Sciatic nerve (tissue), 2 donors: ENCODE measurements around the gene MYOG. TPM values are rescaled to one million over a fixed set of nuclear protein-coding genes. Genes with fewer than 3 reads are reported as not detected.

Experiments used
- ATAC-seq: fragments of 200-7000 bp; cut with Tn5 transposase; one replicate; pipeline ENCODE4 v1.9.1; 2020; ENCODE audit warnings: mild to moderate bottlenecking, moderate library complexity
- DNase-seq: peaks from one replicate; pipeline ENCODE4 v3.0.0-alpha.2; 2020; ENCODE audit warnings: low spot score
- intact Hi-C: fragments of 100-400 bp; cut with DNase I; formaldehyde crosslinking; loops from one replicate; pipeline ENCODE4 v1.14.2; 2022
- total RNA-seq: library from RNA; stranded (reverse); fragmentation: NEBNext Ultra II Directional; extraction: Animal tissue kit (Norgen Biotek cat#: 25700); gene quantifications from one replicate; pipeline ENCODE4 v1.2.1, GENCODE V29; 2021
- donor health status: DM: no; HTN: no; CAD: no.
- donor health status: DM: no; HTN: no; CAD: no.

Gene MYOG
- total RNA-seq, 1 donor from 2014 or later, result not detected

DNA sequence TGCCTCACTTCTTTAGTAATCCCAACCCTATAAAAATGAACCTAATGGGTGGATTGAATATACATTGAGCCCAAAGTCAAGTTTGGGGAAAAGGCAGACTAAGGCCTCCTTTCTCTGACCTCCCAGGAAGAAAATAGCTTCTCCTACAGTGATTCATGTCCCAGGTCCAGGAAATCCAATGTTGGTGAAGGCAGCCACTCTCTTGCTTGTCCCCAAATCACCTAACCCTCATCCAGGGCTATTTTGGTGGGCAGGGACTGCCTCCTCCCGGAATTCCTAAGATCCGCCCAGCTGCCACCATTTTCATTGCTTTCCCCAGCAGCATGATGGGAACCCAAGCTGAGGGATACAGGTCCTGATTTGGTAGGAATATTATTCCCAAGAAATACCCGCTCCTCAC is 8.4 kb downstream of the MYOG start:
- ATAC-seq (no peak), DNase-seq (no peak)
- intact Hi-C loops, result no loop called here

DNA sequence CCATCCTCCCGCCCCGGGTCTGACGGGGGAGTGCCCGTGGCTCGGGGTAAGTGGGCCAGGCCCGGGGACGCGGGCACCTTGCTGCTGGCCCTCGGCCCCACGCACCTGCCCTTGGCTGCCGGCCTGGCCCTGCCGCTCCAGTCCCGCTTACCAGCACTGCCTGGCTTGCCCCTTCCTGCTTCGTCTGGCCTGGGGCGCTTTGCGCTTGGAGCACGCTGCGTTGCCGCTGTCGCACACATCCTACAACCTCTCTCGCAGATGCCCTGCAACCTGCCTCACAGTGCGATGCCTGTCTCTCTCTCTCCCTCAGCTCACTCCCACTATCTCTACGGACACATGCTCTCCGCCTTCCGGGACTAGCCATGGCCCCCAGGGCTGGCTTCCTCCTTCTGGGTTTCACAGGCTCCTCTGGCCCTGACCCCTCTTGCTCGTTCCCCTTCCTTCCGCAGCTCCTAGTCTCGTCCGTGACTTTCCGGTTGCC is 9.7 kb downstream of the MYOG start:
- no peak for DNase-seq
- intact Hi-C loops, result no loop called here
- peak; percentile 20 for ATAC-seq

DNA sequence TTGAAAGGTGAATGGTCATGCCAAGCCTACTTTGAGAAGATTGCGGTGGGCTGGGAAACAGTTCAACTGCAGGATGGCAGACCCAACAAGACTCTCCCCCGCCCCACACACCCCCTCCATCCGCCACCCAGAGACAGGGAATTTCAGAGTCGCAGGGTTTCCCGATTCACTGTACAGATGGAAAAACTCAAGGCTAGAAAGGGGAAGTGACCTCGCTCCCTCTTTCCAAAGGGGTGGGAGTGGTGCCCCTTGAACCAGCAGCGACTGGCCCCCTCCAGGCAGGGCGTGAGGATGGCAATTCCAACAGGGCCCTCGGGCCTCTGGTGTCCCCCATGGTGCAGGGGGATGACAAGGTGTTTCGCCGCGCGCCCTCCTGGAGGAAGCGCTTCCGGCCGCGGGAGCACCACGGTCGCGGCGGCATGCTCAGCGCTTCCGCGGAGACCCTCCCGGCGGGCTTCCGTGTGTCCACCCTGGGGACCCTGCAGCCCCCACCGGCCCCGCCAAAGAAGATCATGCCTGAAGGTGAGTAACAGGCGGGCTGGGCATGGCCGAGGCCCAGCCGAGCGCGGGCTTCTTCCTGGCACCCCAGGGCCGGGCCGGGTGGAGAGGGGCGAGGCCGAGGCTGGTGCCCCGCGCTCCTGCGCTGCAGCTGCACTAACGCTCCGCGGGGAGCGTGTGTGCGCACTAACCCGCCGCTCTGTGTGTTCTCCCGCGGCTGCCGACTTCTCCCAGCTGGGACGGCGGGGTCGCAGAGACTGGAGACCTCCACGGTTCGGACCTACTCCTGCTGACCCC is 10.4 kb downstream of the MYOG start:
- intact Hi-C loops, result no loop called here
- ATAC-seq (no peak), DNase-seq (no peak)

DNA sequence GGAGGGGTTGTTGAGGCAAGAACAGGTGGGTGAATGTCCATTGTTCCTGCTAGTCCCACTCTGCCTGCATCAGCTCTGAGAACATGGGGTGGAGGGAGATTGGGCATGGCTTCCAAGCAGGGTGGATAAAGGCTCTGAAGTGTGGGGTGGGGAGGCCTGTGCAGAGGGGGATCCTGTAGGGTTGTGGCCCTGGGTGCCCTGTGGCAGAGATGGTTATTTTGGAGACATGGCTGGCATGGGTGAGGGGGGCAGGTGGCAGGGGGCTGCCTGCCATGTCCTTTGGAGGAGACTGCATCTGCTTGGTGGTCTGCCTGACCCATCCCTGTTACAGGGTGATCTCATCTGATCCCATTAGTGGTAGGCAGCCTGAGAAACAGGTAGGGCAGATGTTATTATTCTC is 11.2 kb downstream of the MYOG start:
- intact Hi-C loops, result no loop called here
- no peak for ATAC-seq
- no peak for DNase-seq

DNA sequence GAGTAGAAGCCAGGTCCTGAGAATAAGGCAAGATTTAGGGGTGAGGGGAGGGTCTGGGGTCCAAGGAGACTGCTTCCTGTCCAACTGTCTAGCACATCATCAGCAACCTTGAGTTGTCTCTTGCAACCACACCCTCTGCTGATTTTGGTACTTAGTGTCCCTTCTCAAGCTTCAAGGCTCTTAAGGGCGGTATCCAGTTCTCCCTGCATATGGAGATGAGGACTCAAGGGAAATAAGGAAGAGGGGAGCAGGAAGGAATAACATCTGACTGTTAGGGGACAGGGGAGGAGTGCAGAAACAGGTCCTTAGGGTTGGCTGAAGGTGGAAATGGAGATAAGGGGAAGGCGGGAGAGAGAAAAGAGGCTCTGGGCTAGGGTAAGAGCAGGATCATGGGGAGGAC is 12.3 kb downstream of the MYOG start:
- ATAC-seq (no peak), DNase-seq (no peak)
- intact Hi-C loops, result no loop called here

DNA sequence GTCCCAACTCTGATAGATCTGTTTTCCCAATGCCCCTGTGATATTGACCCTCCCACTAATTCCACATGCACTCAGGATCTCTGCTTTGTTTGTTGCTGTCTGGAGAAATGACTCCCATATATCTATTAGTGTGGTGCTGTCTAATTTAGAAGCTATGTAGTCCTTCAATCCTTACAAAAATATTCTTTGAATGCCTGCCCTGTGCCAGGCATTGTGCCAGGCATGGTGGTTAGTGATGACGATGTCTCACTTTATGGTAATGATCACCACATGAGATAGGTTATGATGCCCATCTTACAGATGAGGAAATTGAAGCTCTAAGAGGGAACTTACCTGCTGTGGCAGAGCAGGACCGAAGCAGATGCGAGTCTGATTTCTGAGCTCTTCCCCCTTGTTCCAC is 12.9 kb downstream of the MYOG start:
- intact Hi-C loops, result no loop called here
- no peak for DNase-seq
- no peak for ATAC-seq

DNA sequence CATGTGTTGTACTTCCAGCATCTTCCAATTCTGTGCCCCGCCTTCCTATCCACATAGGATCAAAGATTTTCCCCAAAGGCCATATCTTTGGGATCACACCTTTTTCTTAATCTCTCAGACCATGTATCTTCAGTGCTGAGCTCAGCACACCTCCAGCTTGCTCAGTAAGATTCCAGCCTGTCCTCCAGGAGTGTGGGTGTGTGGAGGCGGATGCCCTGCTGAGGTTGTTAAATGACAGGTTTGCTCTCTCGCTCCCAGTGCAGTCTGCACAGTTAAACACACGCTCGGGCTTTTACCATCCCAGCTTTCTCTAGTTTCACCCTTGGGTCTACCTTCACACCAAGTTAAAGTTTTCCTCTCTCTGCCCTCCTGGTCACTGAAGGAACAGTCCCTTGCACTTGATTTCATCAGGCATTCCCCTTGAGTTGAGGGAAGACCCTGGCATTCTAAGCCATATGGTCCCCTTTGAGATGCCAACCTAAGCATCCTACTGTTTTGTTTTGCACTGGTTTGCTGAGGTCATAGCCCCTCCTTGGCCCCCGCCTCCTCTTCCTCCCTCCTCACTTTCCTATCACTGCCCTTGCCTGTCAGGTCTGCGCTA is 13.7 kb downstream of the MYOG start:
- no peak for DNase-seq
- intact Hi-C loops, result no loop called here
- ATAC-seq, result no peak

DNA sequence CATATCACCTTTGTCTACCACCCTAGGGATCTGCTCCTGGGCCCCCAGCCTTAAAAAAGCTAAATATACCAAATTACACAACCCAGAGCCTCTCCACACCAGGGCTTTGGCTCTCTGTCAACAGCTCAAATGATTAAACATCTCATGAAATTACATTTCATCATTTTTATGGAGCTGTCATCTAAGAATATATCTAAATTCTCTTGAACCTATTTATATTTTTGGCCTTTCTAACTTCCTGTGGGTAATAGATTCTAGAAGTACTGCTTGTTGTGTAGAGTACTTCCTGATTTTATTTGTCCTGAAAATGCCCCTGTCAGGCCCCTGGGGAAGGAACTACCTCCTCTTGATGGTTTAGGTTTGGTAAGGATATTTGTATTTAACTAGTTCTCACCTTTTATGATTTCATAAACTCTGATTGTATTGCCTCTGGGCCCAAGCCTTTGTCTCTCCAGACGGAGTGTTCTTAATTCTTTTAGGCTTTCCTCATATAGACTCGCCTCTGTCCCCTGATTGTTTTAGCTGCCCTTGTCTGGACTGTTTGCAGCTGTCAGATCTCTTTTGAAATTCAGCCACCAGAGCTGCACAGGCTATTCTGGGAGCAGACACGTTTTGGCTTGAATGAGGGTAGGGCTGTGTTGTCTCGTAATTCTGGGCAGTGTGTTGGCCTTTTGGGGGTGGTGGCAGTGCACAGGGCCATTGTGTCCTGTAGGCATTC is 16.6 kb downstream of the MYOG start:
- intact Hi-C loops, result no loop called here
- ATAC-seq (peak; percentile 78), DNase-seq (no peak)

DNA sequence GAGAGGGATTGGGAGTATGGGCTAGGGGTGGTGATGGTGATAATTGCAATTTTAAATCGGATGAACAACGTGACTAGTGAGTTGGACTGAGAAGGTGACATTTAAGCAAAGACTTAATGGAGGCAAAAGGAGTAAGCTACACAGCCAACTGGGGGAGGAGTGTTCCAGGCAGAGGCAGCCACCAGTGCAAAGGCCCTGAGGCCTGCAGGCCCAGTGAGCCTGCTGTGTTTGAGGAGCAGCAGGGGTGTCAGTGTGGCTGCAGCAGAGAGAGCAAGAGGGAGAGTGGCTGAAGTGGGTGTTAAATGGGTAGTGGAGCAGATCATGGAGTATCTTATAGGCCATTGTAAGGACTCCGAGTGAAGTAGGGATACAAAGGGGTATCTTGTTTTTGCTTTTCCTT is 18.8 kb downstream of the MYOG start:
- intact Hi-C loops, result no loop called here
- no peak for ATAC-seq
- no peak for DNase-seq

DNA sequence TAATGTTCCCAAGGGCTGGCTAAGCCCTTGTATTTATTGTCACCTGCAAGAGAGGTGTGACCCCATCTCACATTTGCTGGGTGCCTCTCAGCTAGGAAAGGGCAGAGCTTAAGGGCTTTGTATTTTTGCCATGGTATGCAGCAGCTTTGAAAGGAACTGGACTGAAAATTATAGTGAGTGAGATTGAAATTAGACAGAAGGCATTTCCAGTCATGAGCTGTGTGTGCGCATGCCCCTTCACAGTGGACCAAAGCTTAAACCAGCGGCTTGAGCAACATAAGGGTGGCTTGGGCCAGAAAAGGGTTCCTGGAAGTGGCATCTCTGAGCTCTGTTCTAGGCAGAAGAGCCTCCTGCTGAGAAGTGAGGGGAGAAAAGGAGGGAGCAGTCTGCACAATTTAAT is 19.8 kb downstream of the MYOG start:
- DNase-seq (no peak), ATAC-seq (no peak)
- intact Hi-C loops, result no loop called here

DNA sequence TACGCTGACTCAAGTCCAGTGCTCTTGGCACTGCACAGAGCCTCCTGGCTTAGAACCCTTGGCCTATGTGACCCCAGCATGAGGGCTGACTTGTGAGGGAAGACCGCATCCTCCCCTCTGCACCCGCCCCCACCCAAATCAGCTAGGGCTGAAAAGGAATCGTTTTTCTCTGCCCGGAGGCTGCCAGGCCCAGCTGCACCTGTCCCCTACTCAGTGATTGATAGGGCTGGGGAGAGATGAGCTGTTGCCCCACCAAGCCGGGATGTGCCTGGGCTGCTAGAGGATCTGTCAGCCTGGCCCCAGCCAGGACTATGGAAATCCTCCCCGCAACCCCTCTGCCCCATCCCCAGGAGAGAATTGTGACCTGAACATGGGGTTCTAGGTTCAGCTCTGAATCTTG is 20.6 kb downstream of the MYOG start:
- DNase-seq, result no peak
- ATAC-seq, result no peak
- intact Hi-C loops, result no loop called here

DNA sequence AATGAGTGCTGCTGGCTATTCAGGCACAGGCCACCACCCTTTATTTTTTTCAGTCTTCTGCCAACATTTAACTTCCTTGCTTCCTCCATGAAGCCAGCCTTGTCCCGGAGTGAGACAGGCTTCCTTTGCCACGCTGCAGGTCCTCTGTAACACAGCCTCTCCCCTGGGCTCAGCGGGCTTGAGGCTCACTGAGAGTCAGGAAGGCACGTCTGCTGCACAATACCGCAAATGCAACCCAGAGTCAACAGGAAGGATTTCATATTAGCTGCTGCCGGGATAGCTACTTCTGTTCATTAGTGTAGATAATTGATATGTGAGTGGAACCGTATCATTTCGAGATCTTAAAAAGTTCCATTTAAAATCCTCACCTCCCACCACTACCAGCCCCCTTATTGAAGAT is 22.5 kb downstream of the MYOG start:
- intact Hi-C loops, result no loop called here
- DNase-seq, result no peak
- ATAC-seq, result no peak

DNA sequence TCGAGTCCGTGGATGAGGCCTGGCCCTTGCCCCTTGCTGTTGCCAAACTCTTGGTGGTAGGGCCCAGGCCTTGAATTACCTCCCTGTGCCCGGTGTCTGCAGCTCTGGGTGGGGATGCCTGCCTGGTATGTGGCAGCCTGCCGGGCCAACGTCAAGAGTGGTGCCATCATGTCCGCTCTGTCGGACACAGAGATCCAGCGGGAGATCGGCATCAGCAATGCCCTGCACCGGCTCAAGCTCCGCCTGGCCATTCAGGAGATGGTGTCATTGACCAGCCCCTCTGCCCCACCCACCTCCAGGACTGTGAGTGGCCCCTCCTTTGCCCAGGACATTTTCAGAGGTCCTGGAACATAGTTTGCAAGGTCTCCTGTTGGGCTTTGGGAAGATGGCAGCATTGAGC is 25.7 kb downstream of the MYOG start:
- intact Hi-C loops, result no loop called here
- DNase-seq (no peak), ATAC-seq (no peak)

DNA sequence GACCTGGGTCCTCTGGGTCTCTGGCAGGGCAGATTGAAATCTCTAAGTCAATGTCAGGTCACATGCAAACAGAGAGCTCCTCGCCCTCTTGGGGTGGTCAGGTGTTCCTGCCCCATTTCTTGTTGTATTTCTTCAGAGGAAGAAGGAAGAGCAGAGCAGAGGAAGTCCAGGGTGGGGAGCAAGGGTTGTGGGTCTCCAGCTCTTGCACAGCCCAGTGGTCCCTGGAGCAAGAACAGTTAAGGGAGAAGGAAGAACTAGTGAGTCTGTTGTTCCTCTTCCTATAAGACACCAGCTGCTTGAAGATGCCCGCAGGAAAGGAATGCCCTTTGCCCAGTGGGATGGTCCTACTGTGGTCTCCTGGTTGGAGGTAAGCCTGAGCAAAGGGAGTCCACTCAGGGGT is 26.3 kb downstream of the MYOG start:
- ATAC-seq (no peak), DNase-seq (no peak)
- intact Hi-C loops, result no loop called here

DNA sequence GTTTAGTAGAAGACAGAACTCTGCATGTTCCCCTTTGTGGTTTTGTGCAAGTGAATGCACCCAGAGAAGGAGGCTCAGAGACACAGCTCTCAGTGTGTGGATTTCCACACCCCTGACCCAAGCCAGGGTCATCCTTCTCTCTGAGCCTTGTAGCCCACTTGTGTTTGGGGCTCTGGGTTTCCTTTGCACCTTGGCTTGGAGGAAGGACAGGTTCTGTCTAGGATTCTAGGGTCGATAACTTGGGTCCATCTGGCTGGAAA is 27.2 kb downstream of the MYOG start:
- DNase-seq (no peak), ATAC-seq (peak; percentile 29)
- intact Hi-C loops, result no loop called here

DNA sequence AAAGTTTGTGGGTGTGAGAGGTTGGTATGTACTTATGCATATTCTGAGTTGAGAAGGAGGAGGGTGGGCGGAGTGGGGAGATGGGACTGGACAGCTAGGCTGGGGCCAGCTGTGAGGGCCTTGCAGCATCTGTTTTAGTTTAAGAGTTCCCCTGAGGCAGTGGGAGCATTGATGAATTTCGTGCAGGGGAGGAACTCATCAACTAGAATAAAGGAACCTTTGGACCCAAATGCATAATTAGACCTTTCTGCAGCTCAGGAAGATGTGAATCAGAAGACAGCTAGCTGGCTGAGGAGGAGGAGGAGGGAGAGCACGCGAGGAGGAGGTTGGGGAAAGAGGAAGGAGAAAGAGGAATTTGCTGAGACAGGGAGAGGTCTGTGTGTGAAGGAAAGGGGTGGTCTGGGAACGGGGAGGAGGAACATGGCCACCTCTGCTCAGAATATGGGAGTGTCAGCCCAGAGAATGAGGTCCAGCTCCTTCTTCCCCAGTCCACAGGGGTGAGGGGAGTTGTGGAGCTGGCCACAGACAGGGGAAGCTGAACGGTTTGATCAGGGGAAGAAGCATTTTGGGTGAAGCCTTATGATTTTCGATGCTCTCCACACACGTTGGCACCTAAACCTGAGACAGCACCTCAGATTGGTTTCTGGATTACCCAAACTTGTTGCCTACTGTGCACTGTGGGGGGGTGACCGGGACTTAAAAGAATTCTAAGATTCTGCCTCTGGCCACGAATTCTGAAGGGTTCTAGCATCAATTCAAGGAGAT is 27.7 kb downstream of the MYOG start:
- ATAC-seq, result peak; percentile 53
- intact Hi-C loops, result no loop called here
- no peak for DNase-seq

DNA sequence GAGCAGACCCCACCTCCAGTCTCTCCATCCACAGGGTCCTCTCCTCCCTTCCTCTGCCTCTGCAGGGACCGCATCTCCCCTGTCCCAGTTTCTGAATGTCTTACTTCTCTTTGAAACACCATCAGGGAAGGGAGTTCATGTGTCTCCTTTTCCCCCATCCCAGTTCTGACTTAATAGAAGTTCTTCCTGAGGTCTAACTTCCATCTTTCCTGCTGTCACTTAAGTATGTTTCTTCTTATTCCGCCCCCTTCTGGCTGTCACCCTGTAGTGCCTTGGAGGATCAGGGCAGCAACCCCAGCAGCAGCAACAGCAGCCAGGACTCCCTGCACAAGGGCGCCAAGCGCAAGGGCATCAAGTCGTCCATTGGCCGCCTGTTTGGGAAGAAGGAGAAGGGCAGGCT is 29.3 kb downstream of the MYOG start:
- ATAC-seq (no peak), DNase-seq (no peak)
- intact Hi-C loops, result no loop called here

DNA sequence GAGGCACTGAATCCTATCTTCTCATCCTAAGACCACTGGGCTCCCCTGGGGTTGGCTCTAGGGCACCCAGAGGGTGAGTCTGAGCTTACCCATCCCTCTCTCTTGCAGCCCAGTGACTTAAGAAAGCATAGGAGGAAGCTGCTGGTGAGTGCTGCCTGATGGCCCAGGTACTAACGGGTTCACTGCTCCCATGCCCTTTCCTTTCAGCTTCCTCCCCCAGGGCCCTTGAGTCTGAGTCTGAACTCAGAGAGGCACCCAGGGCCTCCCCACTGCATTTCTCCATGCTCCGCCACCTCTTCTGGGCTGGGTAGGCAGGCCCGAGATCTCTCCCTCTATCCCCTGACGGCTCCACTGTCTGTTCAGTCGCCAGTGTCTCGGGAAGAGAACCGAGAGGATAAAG is 29.8 kb downstream of the MYOG start:
- DNase-seq, result no peak
- no peak for ATAC-seq
- intact Hi-C loops, result no loop called here

DNA sequence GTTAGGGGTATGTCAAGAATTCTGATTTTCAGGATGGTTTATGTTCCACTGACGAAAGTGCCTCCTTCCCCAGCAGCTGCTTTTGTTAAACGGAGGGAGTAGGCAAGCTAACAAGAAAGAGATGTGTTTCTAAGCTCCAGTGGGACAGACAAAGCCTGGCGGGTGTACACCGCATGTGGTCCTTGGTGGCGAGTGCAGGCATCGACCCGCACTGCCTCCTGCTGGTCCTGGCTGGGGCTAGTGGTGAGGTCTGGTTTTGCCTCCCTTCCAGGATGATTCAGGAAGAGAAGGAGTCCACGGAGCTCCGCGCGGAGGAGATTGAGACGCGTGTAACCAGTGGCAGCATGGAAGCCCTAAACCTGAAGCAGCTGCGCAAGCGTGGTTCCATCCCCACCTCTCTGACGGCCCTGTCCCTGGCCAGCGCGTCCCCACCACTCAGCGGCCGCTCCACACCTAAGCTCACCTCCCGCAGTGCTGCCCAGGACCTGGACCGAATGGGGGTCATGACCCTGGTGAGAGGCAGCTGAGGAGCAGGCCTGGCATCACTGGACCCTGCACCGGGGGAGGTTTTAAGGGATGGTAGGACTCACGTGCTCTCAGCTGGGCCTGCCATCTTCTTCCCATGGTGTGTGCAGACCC is 30.5 kb downstream of the MYOG start:
- DNase-seq (no peak), ATAC-seq (no peak)
- intact Hi-C loops, result no loop called here
